Measurements from ENCODE around the gene CCDC120. TPM values are rescaled to one million over a fixed set of nuclear protein-coding genes. Genes with fewer than 3 reads are reported as not detected.

CCDC120 gene
- total RNA-seq, 1 donor from 2014 or later, result 8.9 TPM

DNA sequence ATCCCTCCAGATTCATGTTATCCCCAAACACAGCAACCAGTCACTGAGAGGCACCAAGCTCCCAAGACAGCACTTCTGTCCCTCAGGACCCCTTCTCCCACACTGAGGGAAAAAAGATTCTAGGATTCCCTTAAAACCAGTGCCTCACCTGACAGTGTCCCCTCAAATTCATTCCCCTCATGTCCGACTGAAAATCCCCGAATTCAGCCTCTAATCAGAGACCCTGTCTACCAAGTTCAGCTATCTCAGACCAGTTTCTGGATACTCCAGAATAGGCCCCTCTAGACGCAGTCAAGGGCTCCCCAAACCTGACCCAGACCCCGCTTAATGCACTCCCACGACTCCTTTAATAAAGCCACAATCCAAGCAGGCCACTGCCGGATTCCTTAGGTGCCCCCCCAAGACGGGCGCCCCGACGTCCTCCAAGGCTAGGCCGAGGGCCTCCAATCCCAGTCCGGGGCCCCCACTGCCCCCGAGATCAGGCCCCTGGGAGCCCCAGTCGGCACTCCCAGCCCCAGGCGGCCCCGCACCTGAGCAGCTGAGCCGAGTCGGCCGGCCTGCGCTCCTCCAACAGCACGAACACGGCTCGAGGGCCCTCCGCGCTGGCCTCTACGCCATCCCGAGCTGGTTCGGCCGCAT lies 16.1 kb upstream of the CCDC120 start:
- Mint-ChIP-seq H3K4me1 (peaks cover 33% of the 10 kb centered on the region), H3K36me3 (ENCODE audit: low read depth) (peaks cover 20% of the 10 kb centered on the region), H3K9me3 (no peaks in the 10 kb centered on the region), H3K27ac (peak overlapping the region; percentile 85), H3K4me3 (peak overlapping the region; percentile 89), H3K27me3 (no peaks in the 10 kb centered on the region)
- TF ChIP-seq, protein P1, sequence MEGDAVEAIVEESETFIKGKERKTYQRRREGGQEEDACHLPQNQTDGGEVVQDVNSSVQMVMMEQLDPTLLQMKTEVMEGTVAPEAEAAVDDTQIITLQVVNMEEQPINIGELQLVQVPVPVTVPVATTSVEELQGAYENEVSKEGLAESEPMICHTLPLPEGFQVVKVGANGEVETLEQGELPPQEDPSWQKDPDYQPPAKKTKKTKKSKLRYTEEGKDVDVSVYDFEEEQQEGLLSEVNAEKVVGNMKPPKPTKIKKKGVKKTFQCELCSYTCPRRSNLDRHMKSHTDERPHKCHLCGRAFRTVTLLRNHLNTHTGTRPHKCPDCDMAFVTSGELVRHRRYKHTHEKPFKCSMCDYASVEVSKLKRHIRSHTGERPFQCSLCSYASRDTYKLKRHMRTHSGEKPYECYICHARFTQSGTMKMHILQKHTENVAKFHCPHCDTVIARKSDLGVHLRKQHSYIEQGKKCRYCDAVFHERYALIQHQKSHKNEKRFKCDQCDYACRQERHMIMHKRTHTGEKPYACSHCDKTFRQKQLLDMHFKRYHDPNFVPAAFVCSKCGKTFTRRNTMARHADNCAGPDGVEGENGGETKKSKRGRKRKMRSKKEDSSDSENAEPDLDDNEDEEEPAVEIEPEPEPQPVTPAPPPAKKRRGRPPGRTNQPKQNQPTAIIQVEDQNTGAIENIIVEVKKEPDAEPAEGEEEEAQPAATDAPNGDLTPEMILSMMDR (IDR thresholded peaks at IDR 0.05), result no peak
- CTCF ChIA-PET, result interaction anchor here (0.9 to 2.4 kb wide), 4 partner anchors 40 to 395 kb away, joined by 3 to 8 read pairs (median 3); partner anchors contain the start of genes GRIPAP1 and KCND1
- ATAC-seq (ENCODE audit: low read depth), result peak; percentile 1
- DNase-seq, result no peak
- POLR2A ChIA-PET, result interaction anchor here (0.6 to 4.1 kb wide), 20 partner anchors 11 to 1486 kb away, joined by 3 to 39 read pairs (median 4); partner anchors contain the start of genes GRIPAP1, HDAC6, KCND1 and OTUD5
- intact Hi-C loops (cut with micrococcal nuclease), result loop anchor here (1.0 to 10.0 kb wide), 11 partner anchors 11 to 394 kb away; partner anchors contain the start of genes GRIPAP1, PQBP1, PRAF2 and TIMM17B

GRCh38 chrX:49043220-49043986 lies 15.4 kb upstream of the CCDC120 start, which contains the start of gene TFE3:
Gene TFE3 (minus strand): TSS chrX:49043357. CDS start chrX:49043226, 131 bp downstream.
- Mint-ChIP-seq H3K27me3 (no peaks in the 10 kb centered on the region), H3K36me3 (ENCODE audit: low read depth) (peaks cover 13% of the 10 kb centered on the region), H3K27ac (peak within 1 kb of the TSS; percentile 85), H3K9me3 (no peaks in the 10 kb centered on the region), H3K4me1 (peaks cover 33% of the 10 kb centered on the region), H3K4me3 (peak within 1 kb of the TSS; percentile 89)
- ChIA-PET POLR2A (interaction anchor here (0.6 to 4.1 kb wide), 27 partner anchors 10 to 1487 kb away, joined by 3 to 39 read pairs (median 3); partner anchors contain the start of genes GRIPAP1, HDAC6, KCND1 and OTUD5), CTCF (interaction anchor here (0.9 to 2.4 kb wide), 3 partner anchors 41 to 395 kb away, joined by 3 to 8 read pairs (median 3); partner anchors contain the start of genes GRIPAP1 and KCND1)
- intact Hi-C loops (cut with micrococcal nuclease), result loop anchor here (1.0 to 10.0 kb wide), 11 partner anchors 10 to 395 kb away; partner anchors contain the start of genes GRIPAP1, PQBP1, PRAF2 and TIMM17B
- ATAC-seq (ENCODE audit: low read depth) (peak; percentile 86), DNase-seq (peak; percentile 82)
- TF ChIP-seq, protein P1 (IDR thresholded peaks at IDR 0.05), result no peak

- Mint-ChIP-seq H3K27me3 (no peaks in the 10 kb centered on the region), H3K36me3 (ENCODE audit: low read depth) (peaks cover 7% of the 10 kb centered on the region), H3K4me3 (peak overlapping the region; percentile 89), H3K27ac (peak overlapping the region; percentile 82), H3K9me3 (no peaks in the 10 kb centered on the region), H3K4me1 (peaks cover 33% of the 10 kb centered on the region)
- ChIA-PET POLR2A (interaction anchor here (0.6 to 4.1 kb wide), 12 partner anchors 9 to 355 kb away, joined by 3 to 39 read pairs (median 4); partner anchors contain the start of genes GRIPAP1, OTUD5, PIM2 and PLP2), CTCF (interaction anchor here (1.3 to 2.4 kb wide), 2 partner anchors 42 to 396 kb away, joined by 3 to 8 read pairs; partner anchors contain the start of gene GRIPAP1)
- TF ChIP-seq, protein P1 (IDR thresholded peaks at IDR 0.05), result no peak
- DNase-seq (no peak), ATAC-seq (ENCODE audit: low read depth) (no peak)
- intact Hi-C loops (cut with micrococcal nuclease), result loop anchor here (1.0 to 10.0 kb wide), 11 partner anchors 9 to 396 kb away; partner anchors contain the start of genes GRIPAP1, PQBP1, PRAF2 and TIMM17B
Observed at GRCh38 chrX:49043987-49044281, 14.9 kb upstream of the CCDC120 start.

- DNase-seq (peak; percentile 35), ATAC-seq (ENCODE audit: low read depth) (peak; percentile 79)
- TF ChIP-seq, protein P1 (IDR thresholded peaks at IDR 0.05), result no peak
- Mint-ChIP-seq H3K4me3 (peak overlapping the region; percentile 81), H3K27ac (peak overlapping the region; percentile 85), H3K9me3 (no peaks in the 10 kb centered on the region), H3K36me3 (ENCODE audit: low read depth) (no peaks in the 10 kb centered on the region), H3K4me1 (peaks cover 25% of the 10 kb centered on the region), H3K27me3 (no peaks in the 10 kb centered on the region)
- intact Hi-C loops (cut with micrococcal nuclease), result loop anchor here (1.0 kb wide), 1 partner anchor 10 kb away; the partner anchor contains the start of gene TFE3
- ChIA-PET CTCF (no interaction called here), POLR2A (interaction anchor here (0.6 to 1.2 kb wide), 5 partner anchors 10 to 96 kb away, joined by 3 to 12 read pairs (median 5); partner anchors contain the start of genes GRIPAP1, OTUD5 and TFE3)
Observed at GRCh38 chrX:49053223-49054072, 5.4 kb upstream of the CCDC120 start.

Data from activated B cell treated with CpG ODN at 0.5 μM for 24 hours (primary cell).